Bronchial epithelial cell (primary cell): ENCODE data around the gene ARHGAP28. TPM values are rescaled to one million over a fixed set of nuclear protein-coding genes. Genes with fewer than 3 reads are reported as not detected.

Experiments
- DNase-seq: peaks from one replicate; pipeline ENCODE4 v3.0.0-alpha.2; 2010; ENCODE audit warnings: low read depth
- FAIRE-seq: peaks from 2 replicates; lab custom pipeline; 2011; peaks lifted over from hg19 to GRCh38; lab: Jason Lieb, UNC
- H3K27me3 ChIP-seq: 2 replicates; pipeline ENCODE4 v1.5.1; 2011; ENCODE audit warnings: low read length; ENCODE audit not compliant: control insufficient read depth, insufficient read depth
- H3K36me3 ChIP-seq: 2 replicates; pipeline ENCODE4 v1.5.1; 2011; ENCODE audit warnings: low read length; ENCODE audit not compliant: control insufficient read depth, insufficient read depth
- H3K4me3 ChIP-seq: 2 replicates; pipeline ENCODE4 v1.5.1; 2011; ENCODE audit warnings: mild to moderate bottlenecking, low read depth, low read length, control low read depth
- CTCF ChIP-seq: IDR thresholded peaks from 2 replicates; pipeline ENCODE4 v1.5.1; 2011; ENCODE audit warnings: mild to moderate bottlenecking, moderate library complexity, low read length, control low read depth, inconsistent platforms; ENCODE audit not compliant: insufficient read depth, severe bottlenecking
- total RNA-seq: library from RNA; depleted of rRNA; stranded (reverse); fragments of >200 nt; gene quantifications from 2 replicates; pipeline ENCODE4 v1.2.1, GENCODE V29; 2014

Gene ARHGAP28
- total RNA-seq, 1 donor from 2014 or later, result 0.26 TPM

- Histone ChIP-seq H3K27me3 (no peaks in the 10 kb centered on the region), H3K36me3 (no peaks in the 10 kb centered on the region), H3K4me3 (no peak overlapping the region)
- FAIRE-seq (no peak), DNase-seq (no peak)
- TF ChIP-seq CTCF, result no peak
Measured at GRCh38 chr18:6777509-6777908, 48.0 kb downstream of the ARHGAP28 start.

GRCh38 chr18:6778459-6779247 is 49.1 kb downstream of the ARHGAP28 start:
- no peaks in the 10 kb centered on the region for H3K27me3 ChIP-seq
- FAIRE-seq (no peak), DNase-seq (no peak)
- H3K4me3 ChIP-seq, result no peak overlapping the region
- no peaks in the 10 kb centered on the region for H3K36me3 ChIP-seq
- TF ChIP-seq CTCF, result no peak

- TF ChIP-seq CTCF, result no peak
- FAIRE-seq, result no peak
Measured at GRCh38 chr18:6781142-6781714, 51.7 kb downstream of the ARHGAP28 start.

GRCh38 chr18:6781796-6782195 is 52.3 kb downstream of the ARHGAP28 start:
- no peaks in the 10 kb centered on the region for H3K36me3 ChIP-seq
- FAIRE-seq (no peak), DNase-seq (peak; percentile 32)
- H3K4me3 ChIP-seq, result no peak overlapping the region
- no peak for TF ChIP-seq CTCF
- no peaks in the 10 kb centered on the region for H3K27me3 ChIP-seq

More at GRCh38 chr18:6781142-6781714, 51.7 kb downstream of the ARHGAP28 start:
- no peaks in the 10 kb centered on the region for H3K36me3 ChIP-seq
- no peak overlapping the region for H3K4me3 ChIP-seq
- H3K27me3 ChIP-seq, result no peaks in the 10 kb centered on the region
- no peak for DNase-seq

GRCh38 chr18:6782861-6783260 is 53.3 kb downstream of the ARHGAP28 start:
- no peak for DNase-seq
- H3K27me3 ChIP-seq, result no peaks in the 10 kb centered on the region
- H3K36me3 ChIP-seq, result no peaks in the 10 kb centered on the region
- no peak overlapping the region for H3K4me3 ChIP-seq
- FAIRE-seq, result no peak
- TF ChIP-seq CTCF, result no peak

GRCh38 chr18:6784046-6784445 is 54.5 kb downstream of the ARHGAP28 start:
- no peak overlapping the region for H3K4me3 ChIP-seq
- FAIRE-seq (no peak), DNase-seq (no peak)
- no peaks in the 10 kb centered on the region for H3K36me3 ChIP-seq
- no peaks in the 10 kb centered on the region for H3K27me3 ChIP-seq
- no peak for TF ChIP-seq CTCF
